Endometrial microvascular endothelial cells (primary cell): ENCODE results near the gene PRDM16. TPM values are rescaled to one million over a fixed set of nuclear protein-coding genes. Genes with fewer than 3 reads are reported as not detected.

Experiments used
- in situ Hi-C: cut with HindIII; loops from 2 replicates; pipeline ENCODE4 v1.10.0; 2017; ENCODE audit warnings: low sequenced_read_pairs, low pct_unique_long_range_greater_than_20kb; ENCODE audit errors: inconsistent ontology term
- total RNA-seq: library from RNA; depleted of rRNA; stranded (reverse); fragments of >200 nt; gene quantifications from one replicate; pipeline ENCODE4 v1.2.3, GENCODE V29; 2015; ENCODE audit errors: inconsistent ontology term

PRDM16 gene
- total RNA-seq, 1 donor from 2014 or later: not detected

DNA sequence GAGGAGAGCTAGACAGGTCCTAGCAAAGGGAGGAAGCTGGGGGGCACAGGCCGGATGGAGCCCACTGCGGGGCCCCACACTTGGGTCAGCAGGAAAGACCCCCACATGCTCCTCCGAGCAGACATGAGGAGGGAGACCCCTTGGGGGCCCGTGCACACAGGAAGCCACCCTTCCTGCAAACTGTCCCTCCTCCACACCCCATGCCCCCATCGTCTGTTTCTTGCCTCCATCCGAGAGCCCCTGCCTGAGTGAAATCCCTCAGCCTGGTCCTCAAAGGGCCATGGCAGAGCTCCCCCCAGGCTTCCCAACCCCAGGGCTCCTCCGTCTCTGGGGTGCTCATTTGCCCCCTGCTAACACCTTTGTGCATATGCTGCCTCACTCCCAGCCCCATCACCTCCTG, 168.0 kb downstream of the PRDM16 start:
- in situ Hi-C loops: loop anchor here (25.0 kb wide), 1 partner anchor 175 kb away; the partner anchor contains the start of gene PRDM16

DNA sequence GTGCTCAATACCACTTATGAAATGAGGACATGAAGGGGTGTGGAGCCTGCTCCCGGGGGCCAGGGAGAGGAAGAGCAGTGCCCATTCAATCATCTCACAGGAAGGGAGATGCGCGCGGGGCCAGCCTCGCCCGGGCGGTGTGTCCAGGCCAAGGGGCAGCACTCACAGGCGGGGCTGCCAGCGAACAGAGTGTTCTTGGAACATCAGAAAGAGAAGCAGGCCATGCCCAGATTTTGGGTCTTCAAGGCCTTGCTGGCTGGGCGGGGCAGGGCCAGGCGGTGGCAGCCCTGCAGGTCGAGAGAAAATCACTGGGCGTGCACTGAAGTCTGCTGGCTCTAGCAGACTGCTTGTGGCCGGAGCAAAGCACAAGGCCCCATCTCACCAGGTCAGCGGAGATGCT, 168.6 kb downstream of the PRDM16 start:
- in situ Hi-C loops: loop anchor here (25.0 kb wide), 1 partner anchor 175 kb away; the partner anchor contains the start of gene PRDM16

GRCh38 chr1:3237994-3238702, 169.1 kb downstream of the PRDM16 start:
- in situ Hi-C loops: loop anchor here (25.0 kb wide), 1 partner anchor 176 kb away; the partner anchor contains the start of gene PRDM16

DNA sequence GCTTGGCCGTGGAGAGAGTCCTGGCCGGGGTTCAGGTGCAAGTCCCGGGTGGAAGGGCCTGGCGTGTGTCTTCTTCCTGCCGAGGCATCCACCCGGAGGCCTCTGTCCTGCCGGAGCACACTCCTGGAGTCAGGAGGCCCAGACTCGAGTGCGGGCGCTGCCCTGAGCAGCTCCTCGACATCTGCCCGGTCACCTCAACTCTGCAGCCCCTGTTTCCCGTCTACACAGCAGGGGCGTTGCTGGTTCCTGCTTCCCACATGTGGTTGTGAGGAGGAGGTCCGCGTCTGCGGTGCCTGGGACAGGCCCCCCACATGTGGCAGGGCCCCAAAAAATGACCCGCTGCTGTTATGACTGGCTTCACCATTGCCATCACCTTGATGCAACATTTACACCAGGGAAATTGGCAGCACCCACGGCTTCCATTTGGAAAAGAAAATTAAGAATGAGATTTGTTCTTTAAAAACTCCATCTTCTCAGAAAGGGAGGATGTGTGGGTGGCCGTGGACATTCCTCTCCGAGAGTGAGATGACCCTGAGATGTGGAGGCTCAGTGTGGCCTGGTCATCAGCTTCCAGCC, 169.8 kb downstream of the PRDM16 start:
- in situ Hi-C loops: loop anchor here (25.0 kb wide), 1 partner anchor 176 kb away; the partner anchor contains the start of gene PRDM16

DNA sequence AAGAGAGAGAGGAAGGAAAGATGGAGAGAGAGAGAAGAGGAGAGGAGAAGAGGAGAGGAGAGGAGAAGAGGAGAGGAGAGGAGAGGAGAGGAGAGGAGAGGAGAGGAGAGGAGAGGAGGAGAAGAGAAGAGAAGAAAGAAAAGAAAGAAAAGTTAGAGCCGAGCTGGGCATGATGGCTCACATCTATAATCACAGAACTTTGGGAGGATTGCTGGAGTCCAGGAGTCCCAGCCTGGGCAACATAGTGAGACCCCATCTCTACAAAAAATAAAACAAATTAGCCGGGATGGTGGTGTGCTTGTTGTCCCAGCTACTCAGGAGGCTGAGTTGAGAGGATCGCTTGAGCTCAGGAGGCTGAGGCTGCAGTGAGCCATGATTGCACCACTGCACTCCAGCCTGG, 171.0 kb downstream of the PRDM16 start:
- in situ Hi-C loops: loop anchor here (25.0 kb wide), 1 partner anchor 178 kb away; the partner anchor contains the start of gene PRDM16

GRCh38 chr1:3240524-3241235, 171.7 kb downstream of the PRDM16 start:
- in situ Hi-C loops: loop anchor here (25.0 kb wide), 1 partner anchor 178 kb away; the partner anchor contains the start of gene PRDM16

GRCh38 chr1:3241236-3241550, 172.2 kb downstream of the PRDM16 start:
- in situ Hi-C loops: loop anchor here (25.0 kb wide), 1 partner anchor 179 kb away; the partner anchor contains the start of gene PRDM16

DNA sequence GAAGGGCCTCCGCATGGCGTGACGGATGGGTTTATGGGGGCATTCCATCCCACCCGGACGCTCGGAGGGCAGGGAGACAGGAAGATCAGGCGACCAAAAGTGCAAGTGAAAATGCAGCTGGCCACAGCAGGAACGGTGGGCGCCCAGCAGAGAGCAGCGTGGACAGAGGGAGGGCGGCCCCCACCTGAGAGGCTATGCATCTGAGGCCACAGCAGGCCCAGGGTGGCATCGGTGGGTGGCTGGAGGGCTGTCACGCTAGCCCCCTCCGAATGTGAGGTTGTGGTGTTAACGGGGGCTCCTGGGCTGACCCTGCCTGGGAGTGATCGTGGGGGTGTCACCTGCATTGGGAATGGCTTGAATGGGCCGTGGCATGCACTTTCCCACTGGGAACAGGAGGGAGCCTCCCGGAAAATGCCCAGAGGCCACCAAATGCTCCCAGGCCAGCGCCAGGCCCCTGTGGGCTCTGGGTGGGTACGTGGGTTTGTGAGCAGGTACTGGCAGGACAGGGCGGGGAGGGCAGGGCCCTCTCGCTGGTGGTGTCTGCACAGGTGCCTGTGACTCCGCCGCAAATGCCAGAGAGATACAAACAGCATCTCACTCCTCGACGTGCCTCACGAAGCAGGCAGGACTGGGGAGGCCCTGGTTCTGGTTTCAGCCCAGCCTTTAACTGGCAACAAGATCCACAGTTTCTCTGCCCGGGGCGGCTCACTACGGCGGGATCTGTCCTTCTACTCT, 172.8 kb downstream of the PRDM16 start:
- in situ Hi-C loops: loop anchor here (25.0 kb wide), 1 partner anchor 180 kb away; the partner anchor contains the start of gene PRDM16

DNA sequence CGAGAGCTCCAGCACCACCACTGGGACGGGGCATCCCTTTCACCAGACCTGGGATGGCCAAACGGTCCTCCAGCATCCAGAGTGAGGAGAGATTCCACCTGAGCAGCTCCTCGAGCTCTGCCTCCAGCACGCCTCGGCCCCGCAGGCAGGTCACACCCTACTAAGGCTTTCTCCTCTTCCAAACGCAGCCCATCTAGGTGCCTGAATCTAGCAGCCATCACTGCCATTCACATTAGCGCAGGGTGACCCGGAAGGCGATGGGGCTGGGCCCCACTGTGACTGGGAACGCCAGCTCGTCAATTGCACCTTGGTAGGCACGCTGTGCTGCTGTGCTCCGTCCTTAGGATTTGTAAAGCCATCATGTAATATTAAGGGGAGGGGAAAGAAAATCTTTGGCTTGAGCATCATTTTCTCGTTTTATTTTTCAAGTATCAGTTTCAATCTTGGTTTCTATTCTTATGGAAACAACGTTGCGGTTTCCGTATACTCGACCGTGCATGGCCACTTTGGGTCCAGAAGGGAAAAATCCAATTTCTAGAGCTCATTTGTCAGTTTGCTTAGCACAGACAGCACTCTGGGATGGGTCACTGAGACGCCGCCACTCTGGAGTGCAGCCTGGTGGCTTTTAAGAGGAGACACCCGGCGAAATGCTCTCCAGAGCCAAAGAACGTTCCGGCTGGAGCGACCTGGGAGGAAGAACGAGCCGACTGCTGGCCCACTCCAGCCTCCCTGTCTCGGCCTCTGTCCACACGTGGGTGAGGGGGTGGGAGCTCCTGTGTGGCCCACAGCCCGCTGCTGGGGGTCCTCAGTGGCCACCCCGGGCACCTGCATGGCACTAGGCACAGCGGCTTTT, 173.6 kb downstream of the PRDM16 start:
- in situ Hi-C loops: loop anchor here (25.0 kb wide), 1 partner anchor 180 kb away; the partner anchor contains the start of gene PRDM16

DNA sequence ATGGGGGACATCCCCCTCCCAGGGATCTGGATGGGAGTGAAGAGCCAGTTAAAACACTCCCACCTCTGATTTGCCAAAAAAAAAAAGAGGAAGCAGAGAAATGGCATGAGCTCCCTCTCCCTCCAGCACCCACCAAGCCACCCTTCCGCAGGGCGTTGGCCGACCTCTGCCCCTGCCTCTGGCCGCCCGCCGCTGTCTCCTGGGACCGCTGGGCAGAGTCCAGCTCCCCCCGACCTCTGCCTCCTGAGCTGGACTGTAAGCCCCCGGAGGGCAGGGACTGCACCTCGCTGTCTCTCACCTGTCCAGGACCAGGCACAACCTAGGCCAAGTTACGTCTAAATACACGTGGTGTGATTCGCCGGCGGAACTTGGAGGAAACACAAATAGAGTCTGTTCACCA, 174.3 kb downstream of the PRDM16 start:
- in situ Hi-C loops: loop anchor here (25.0 kb wide), 1 partner anchor 181 kb away; the partner anchor contains the start of gene PRDM16

- in situ Hi-C loops: loop anchor here (25.0 kb wide), 1 partner anchor 182 kb away; the partner anchor contains the start of gene PRDM16
Measured at GRCh38 chr1:3244025-3244926, 175.3 kb downstream of the PRDM16 start.

DNA sequence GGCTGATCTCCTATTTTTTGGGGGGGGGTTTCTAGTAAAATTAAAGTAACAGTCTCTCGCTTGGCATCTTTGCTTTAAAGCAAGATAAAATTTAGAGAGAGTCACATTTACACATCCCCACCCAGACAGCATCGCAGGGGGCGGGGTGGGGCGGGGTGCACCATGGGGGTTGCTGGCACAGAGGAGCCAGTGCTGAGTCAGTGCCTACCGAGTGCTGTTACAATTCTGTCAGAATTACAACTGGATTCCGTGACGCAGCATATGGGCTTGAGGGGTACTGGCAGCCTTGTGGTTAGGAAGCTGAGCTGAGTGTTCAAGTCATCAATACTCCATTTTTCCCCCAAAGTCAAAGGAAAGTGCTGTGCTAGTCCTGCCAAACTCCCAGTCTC, 175.9 kb downstream of the PRDM16 start:
- in situ Hi-C loops: loop anchor here (25.0 kb wide), 1 partner anchor 183 kb away; the partner anchor contains the start of gene PRDM16

DNA sequence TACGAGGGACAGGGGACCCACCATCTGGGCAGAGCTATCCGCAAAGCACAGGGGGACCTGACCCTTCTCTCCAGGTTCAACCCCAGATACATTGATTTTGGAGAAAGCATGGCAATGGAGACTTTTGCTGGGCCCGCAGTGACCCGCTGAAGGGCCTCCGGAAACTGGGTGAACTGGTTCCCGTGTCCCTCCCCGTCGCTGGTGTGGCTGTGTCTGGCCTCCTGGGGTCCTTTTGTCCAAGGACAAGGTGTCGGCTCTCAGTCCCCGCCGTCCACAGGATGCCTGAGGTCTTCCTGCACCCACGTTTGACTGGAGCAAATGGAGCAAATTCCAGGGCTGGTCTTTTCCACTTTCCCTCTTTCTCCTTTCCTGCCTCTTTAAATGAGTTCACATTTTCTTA, 176.3 kb downstream of the PRDM16 start:
- in situ Hi-C loops: loop anchor here (25.0 kb wide), 1 partner anchor 183 kb away; the partner anchor contains the start of gene PRDM16

DNA sequence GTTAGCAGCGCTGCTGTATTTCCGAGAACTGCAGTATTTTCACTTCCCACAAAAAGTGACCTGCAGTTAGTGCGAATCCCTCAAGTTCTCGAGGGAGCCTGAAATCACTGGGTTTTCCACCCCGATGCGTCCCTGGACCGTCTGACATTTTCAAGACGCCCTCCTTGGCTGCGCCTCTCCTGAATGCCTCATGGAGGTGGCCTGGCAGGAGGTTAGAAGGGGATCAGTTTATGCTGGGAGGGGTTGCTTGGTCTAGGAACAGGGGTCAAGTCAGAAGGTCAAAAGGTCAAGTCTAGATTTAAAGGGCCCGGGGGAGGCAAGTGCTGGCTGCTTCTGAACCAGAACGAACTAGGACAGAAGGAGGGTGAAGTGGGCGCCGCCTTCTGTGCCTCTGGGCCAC, 176.8 kb downstream of the PRDM16 start:
- in situ Hi-C loops: loop anchor here (25.0 kb wide), 1 partner anchor 183 kb away; the partner anchor contains the start of gene PRDM16

GRCh38 chr1:3246251-3246650, 177.2 kb downstream of the PRDM16 start:
- in situ Hi-C loops: loop anchor here (25.0 kb wide), 1 partner anchor 184 kb away; the partner anchor contains the start of gene PRDM16

GRCh38 chr1:3247521-3248121, 178.6 kb downstream of the PRDM16 start:
- in situ Hi-C loops: loop anchor here (25.0 kb wide), 1 partner anchor 185 kb away; the partner anchor contains the start of gene PRDM16
